ENCODE data around the gene GLB1L2.

- TF ChIP-seq CTCF (IDR thresholded peaks at IDR 0.05): no peak
- no peak for TF ChIP-seq POLR2A (IDR thresholded peaks at IDR 0.05)
Measured at GRCh38 chr11:134385171-134385570, 53.4 kb downstream of the GLB1L2 start.

Measured in thyroid gland (tissue), 4 donors.